ENCODE data around the gene CDH2. TPM values are rescaled to one million over a fixed set of nuclear protein-coding genes. Genes with fewer than 3 reads are reported as not detected.

The CDH2 gene
- total RNA-seq, 1 experiment from 2014 or later = 36.2 TPM

DNA sequence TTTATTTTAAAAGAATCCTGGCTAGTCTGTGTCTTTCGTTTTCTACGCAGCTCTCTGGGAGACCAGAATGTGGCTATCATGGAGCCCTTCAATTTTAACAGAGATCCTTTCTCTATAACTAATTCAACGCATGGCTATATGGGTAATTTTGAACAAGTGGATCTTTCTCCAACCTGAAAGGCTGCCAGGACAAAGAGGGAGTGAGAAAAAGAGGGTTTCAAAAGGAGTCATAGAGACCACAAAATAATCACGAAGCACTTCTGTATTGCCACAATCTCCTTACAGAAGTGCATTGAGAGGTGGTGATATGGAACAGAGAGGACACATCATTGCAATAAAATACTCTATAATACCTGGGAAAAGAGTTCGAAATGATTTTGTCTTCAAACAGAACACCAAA, 21.7 kb upstream of the CDH2 start:
- H3K4me1 ChIP-seq (ENCODE audit: insufficient read depth, low read length) = no peaks in the 10 kb centered on the region
- H4K8ac ChIP-seq (replicated peaks; ENCODE audit: insufficient read length, low read depth, low read length) = no peak overlapping the region
- Mint-ChIP-seq H3K4me3 (no peak overlapping the region), H3K36me3 (ENCODE audit: insufficient read depth in 1 of 3, low read depth in 3 of 3) (no peaks in the 10 kb centered on the region), H3K27ac (no peak overlapping the region), H3K9me3 (no peaks in the 10 kb centered on the region; a peak in 1 of 5 replicates), H3K27me3 (ENCODE audit: low read depth) (no peaks in the 10 kb centered on the region), H3K4me1 (peaks cover 5 to 12% of the 10 kb centered on the region in 2 experiments; a peak in 3 of 4 replicates)
- H2BK5ac ChIP-seq (ENCODE audit: insufficient read length, low read length) = no peak overlapping the region
- H2AK5ac ChIP-seq (ENCODE audit: insufficient read length, low read length) = no peak overlapping the region
- TF ChIP-seq, protein P1, sequence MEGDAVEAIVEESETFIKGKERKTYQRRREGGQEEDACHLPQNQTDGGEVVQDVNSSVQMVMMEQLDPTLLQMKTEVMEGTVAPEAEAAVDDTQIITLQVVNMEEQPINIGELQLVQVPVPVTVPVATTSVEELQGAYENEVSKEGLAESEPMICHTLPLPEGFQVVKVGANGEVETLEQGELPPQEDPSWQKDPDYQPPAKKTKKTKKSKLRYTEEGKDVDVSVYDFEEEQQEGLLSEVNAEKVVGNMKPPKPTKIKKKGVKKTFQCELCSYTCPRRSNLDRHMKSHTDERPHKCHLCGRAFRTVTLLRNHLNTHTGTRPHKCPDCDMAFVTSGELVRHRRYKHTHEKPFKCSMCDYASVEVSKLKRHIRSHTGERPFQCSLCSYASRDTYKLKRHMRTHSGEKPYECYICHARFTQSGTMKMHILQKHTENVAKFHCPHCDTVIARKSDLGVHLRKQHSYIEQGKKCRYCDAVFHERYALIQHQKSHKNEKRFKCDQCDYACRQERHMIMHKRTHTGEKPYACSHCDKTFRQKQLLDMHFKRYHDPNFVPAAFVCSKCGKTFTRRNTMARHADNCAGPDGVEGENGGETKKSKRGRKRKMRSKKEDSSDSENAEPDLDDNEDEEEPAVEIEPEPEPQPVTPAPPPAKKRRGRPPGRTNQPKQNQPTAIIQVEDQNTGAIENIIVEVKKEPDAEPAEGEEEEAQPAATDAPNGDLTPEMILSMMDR (conservative IDR thresholded peaks at IDR 0.05) = no peak
- no peak overlapping the region for H3K56ac ChIP-seq (ENCODE audit: insufficient read length, low read depth, low read length)
- WGBS (ENCODE audit: extremely low coverage, insufficient read length, low lambda C conversion rate) = no CpG with 5 or more reads among the region's 5 CpGs
- no peaks in the 10 kb centered on the region for H3K79me2 ChIP-seq (ENCODE audit: insufficient read depth, low read length)
- H3T11ph ChIP-seq (ENCODE audit: low read length) = no peak overlapping the region
- no peak overlapping the region for H3K23ac ChIP-seq (ENCODE audit: insufficient read length, low read depth, low read length)
- H3K27ac ChIP-seq (ENCODE audit: insufficient read length, low read depth, low read length) = no peak overlapping the region
- no peak overlapping the region for H3K14ac ChIP-seq (ENCODE audit: insufficient read depth, low read length)
- no peak overlapping the region for H2BK15ac ChIP-seq (ENCODE audit: low read depth, low read length)
- H3K9ac ChIP-seq (ENCODE audit: extremely low read depth, insufficient read length, low read length) = no peak overlapping the region
- no peaks in the 10 kb centered on the region for H3K79me1 ChIP-seq (ENCODE audit: insufficient read depth, low read depth, low read length, poor library complexity, severe bottlenecking)
- H3K18ac ChIP-seq (ENCODE audit: insufficient read length, low read depth, low read length) = no peak overlapping the region
- no peak overlapping the region for H2BK120ac ChIP-seq (ENCODE audit: low read depth, low read length, poor library complexity, severe bottlenecking)
- no peaks in the 10 kb centered on the region for H3K23me2 ChIP-seq (ENCODE audit: insufficient read length, low read depth, low read length, poor library complexity, severe bottlenecking)
- H2BK20ac ChIP-seq (ENCODE audit: low read depth, low read length, poor library complexity, severe bottlenecking) = no peak overlapping the region
- no peak for DNase-seq
- H4K5ac ChIP-seq (ENCODE audit: insufficient read length, low read depth, low read length) = no peak overlapping the region
- H3K27me3 ChIP-seq (ENCODE audit: insufficient read depth, low read length) = no peaks in the 10 kb centered on the region
- H2AFZ ChIP-seq (ENCODE audit: low read length) = no peak overlapping the region
- no peak overlapping the region for H3K4me2 ChIP-seq (ENCODE audit: insufficient read depth, insufficient read length, low read length)
- no peak overlapping the region for H4K91ac ChIP-seq (ENCODE audit: insufficient read length, low read depth, low read length)
- H3K9me3 ChIP-seq (ENCODE audit: control insufficient read depth, low read depth, low read length) = no peaks in the 10 kb centered on the region
- H2BK12ac ChIP-seq (ENCODE audit: insufficient read length, low read depth, low read length) = no peak overlapping the region
- H4K20me1 ChIP-seq (ENCODE audit: control insufficient read depth, insufficient read depth, insufficient read length) = no peaks in the 10 kb centered on the region
- no peak overlapping the region for H3K4ac ChIP-seq (ENCODE audit: low read depth, low read length)
